ENCODE results near the gene YARS1. TPM values are rescaled to one million over a fixed set of nuclear protein-coding genes. Genes with fewer than 3 reads are reported as not detected.
A peak's percentile ranks its signal among the peaks of the same experiment; 100 is the strongest.

The YARS1 gene
- total and polyA plus RNA-seq, 2 of the 13 experiments (the other 11 are each of a cell fraction or from before 2014, with no cell fraction given): 50.1 to 113 TPM

GRCh38 chr1:32817159-32817814, at the start of gene YARS1, which contains the start of gene S100PBP (continued):
- peak; percentile 74; the same call in 1 of the 2 replicates for TF ChIP-seq PAX8 (CRISPR knock-in tag; IDR thresholded peaks at IDR 0.05; ENCODE audit: borderline replicate concordance)
- TF ChIP-seq ZBTB49 (CRISPR knock-in tag; IDR thresholded peaks at IDR 0.05; ENCODE audit: borderline replicate concordance): peak; percentile 86; the same call in 1 of the 2 replicates
- TF ChIP-seq ZNF446 (CRISPR knock-in tag; IDR thresholded peaks at IDR 0.05): peak; percentile 77
- TF ChIP-seq ZSCAN25 (CRISPR knock-in tag; IDR thresholded peaks at IDR 0.05): peak; percentile 94
- TF ChIP-seq NONO (IDR thresholded peaks at IDR 0.05): no peak
- peak; percentile 99 for TF ChIP-seq NONO (CRISPR knock-in tag; conservative IDR thresholded peaks at IDR 0.05)
- TF ChIP-seq JUNB (CRISPR knock-in tag; IDR thresholded peaks at IDR 0.05; ENCODE audit: borderline replicate concordance): no peak; the same call in 1 of the 2 replicates
- peak; percentile 95 for TF ChIP-seq IRF9 (CRISPR knock-in tag; IDR thresholded peaks at IDR 0.05; ENCODE audit: borderline replicate concordance)
- 0 out of 2 replicates have a peak, but pooled peaks have one; percentile 91 for TF ChIP-seq RARG (CRISPR knock-in tag; IDR thresholded peaks at IDR 0.05; ENCODE audit: low read depth)
- 0 out of 2 replicates have a peak, but pooled peaks have one; percentile 61 for TF ChIP-seq ZNF143 (CRISPR knock-in tag; IDR thresholded peaks at IDR 0.05)
- TF ChIP-seq ZNF75D (CRISPR knock-in tag; IDR thresholded peaks at IDR 0.05; ENCODE audit: borderline replicate concordance): no peak
- TF ChIP-seq ZSCAN5A (CRISPR knock-in tag; IDR thresholded peaks at IDR 0.05; ENCODE audit: borderline replicate concordance): peak; percentile 90
- TF ChIP-seq NFYB (CRISPR knock-in tag; IDR thresholded peaks at IDR 0.05): peak; percentile 58
- peak; percentile 98 for TF ChIP-seq CBX5 (CRISPR knock-in tag; IDR thresholded peaks at IDR 0.05; ENCODE audit: borderline replicate concordance)
- TF ChIP-seq ZNF275 (CRISPR knock-in tag; IDR thresholded peaks at IDR 0.05; ENCODE audit: borderline replicate concordance): peak; percentile 35
- TF ChIP-seq ZSCAN12 (CRISPR knock-in tag; IDR thresholded peaks at IDR 0.05): no peak
- TF ChIP-seq GZF1 (CRISPR knock-in tag; IDR thresholded peaks at IDR 0.05): no peak; the same call in 1 of the 2 replicates
- TF ChIP-seq TFE3 (CRISPR knock-in tag; IDR thresholded peaks at IDR 0.05): peak; percentile 96
- TF ChIP-seq SP4 (CRISPR knock-in tag; IDR thresholded peaks at IDR 0.05): peak; percentile 99
- peak; percentile 86; the same call in 1 of the 2 replicates for TF ChIP-seq HIVEP1 (CRISPR knock-in tag; IDR thresholded peaks at IDR 0.05)
- peak; percentile 91 for TF ChIP-seq NR2C2 (CRISPR knock-in tag; IDR thresholded peaks at IDR 0.05; ENCODE audit: borderline replicate concordance)
- peak; percentile 70 for TF ChIP-seq RARA (CRISPR knock-in tag; IDR thresholded peaks at IDR 0.05)

Data from HepG2 (cell line).